CD14-positive monocyte (primary cell): Measurements from ENCODE around the gene KCNQ1. TPM values are rescaled to one million over a fixed set of nuclear protein-coding genes. Genes with fewer than 3 reads are reported as not detected.

Experiments used
- DNase-seq, 3 donors: peaks; one replicate each; pipeline ENCODE4 v3.0.0-alpha.2; 2011 to 2022
- H2AFZ ChIP-seq: 2 replicates; pipeline ENCODE4 v1.6.0; 2012; ENCODE audit warnings: mild to moderate bottlenecking, low read depth, low read length, inconsistent platforms; ENCODE audit not compliant: insufficient read depth, poor library complexity, severe bottlenecking
- H3K27ac ChIP-seq, 2 donors: 1 replicate in 1 of 2; 2 replicates in 1 of 2; pipeline ENCODE4 v1.5.1; 2012 to 2013; ENCODE audit warnings: low read length in 2 of 2, control low read depth in 1 of 2, inconsistent platforms in 1 of 2, low read depth in 1 of 2, mild to moderate bottlenecking in 1 of 2
- H3K27me3 ChIP-seq, 2 donors: one replicate each; pipeline versions ENCODE4 v1.6.0 to v1.6.1; 2011 to 2013; ENCODE audit warnings: low read length in 2 of 2; ENCODE audit not compliant: control insufficient read depth in 2 of 2, insufficient read depth in 2 of 2
- H3K36me3 ChIP-seq, 2 donors: replicated peaks in 1 of 2; 1 replicate in 1 of 2; 2 replicates in 1 of 2; pipeline versions ENCODE4 v1.5.1 to v1.6.1; 2012 to 2013; ENCODE audit warnings: low read length in 2 of 2, control low read depth in 1 of 2, inconsistent platforms in 1 of 2, mild to moderate bottlenecking in 1 of 2; ENCODE audit not compliant: insufficient read depth in 2 of 2, control insufficient read depth in 1 of 2
- H3K4me1 ChIP-seq, 2 donors: 1 replicate in 1 of 2; 2 replicates in 1 of 2; pipeline versions ENCODE4 v1.5.1 to v1.6.1; 2012 to 2013; ENCODE audit warnings: low read length in 2 of 2, control low read depth in 1 of 2, inconsistent platforms in 1 of 2, mild to moderate bottlenecking in 1 of 2, moderate library complexity in 1 of 2; ENCODE audit not compliant: insufficient read depth in 2 of 2, control insufficient read depth in 1 of 2
- H3K4me2 ChIP-seq: replicated peaks from 2 replicates; pipeline ENCODE3; 2012; ENCODE audit warnings: low read length, moderate library complexity, mild to moderate bottlenecking; ENCODE audit not compliant: poor library complexity, severe bottlenecking; ENCODE audit errors: extremely low read depth
- H3K4me3 ChIP-seq, 3 experiments: fragments of 200-600 bp in 1 of 3; sonication (generic) in 1 of 3; replicated peaks in 1 of 3; 1 replicate in 2 of 3; 2 replicates in 1 of 3; pipeline ENCODE4 v1.5.1; 2011 to 2013; ENCODE audit warnings: low read length in 3 of 3, mild to moderate bottlenecking in 3 of 3, control low read depth in 2 of 3, low read depth in 2 of 3, inconsistent platforms in 1 of 3, moderate library complexity in 1 of 3
- H3K79me2 ChIP-seq: 2 replicates; pipeline ENCODE4 v1.6.0; 2012; ENCODE audit warnings: mild to moderate bottlenecking, control low read depth, inconsistent platforms, low read length, moderate library complexity; ENCODE audit not compliant: insufficient read depth
- H3K9ac ChIP-seq: 2 replicates; pipeline ENCODE4 v1.6.0; 2017; ENCODE audit warnings: low read length, mild to moderate bottlenecking; ENCODE audit not compliant: insufficient read depth, poor library complexity, severe bottlenecking
- H3K9me3 ChIP-seq, 2 donors: replicated peaks in 1 of 2; 1 replicate in 1 of 2; 2 replicates in 1 of 2; pipeline versions ENCODE4 v1.5.1 to v1.6.1; 2012 to 2013; ENCODE audit warnings: low read length in 2 of 2, control low read depth in 1 of 2; ENCODE audit not compliant: control insufficient read depth in 1 of 2, insufficient read depth in 1 of 2
- H4K20me1 ChIP-seq: 2 replicates; pipeline ENCODE4 v1.6.0; 2012; ENCODE audit warnings: mild to moderate bottlenecking, low read length, control low read depth, moderate library complexity; ENCODE audit not compliant: insufficient read depth
- H3K27ac Mint-ChIP-seq, 7 donors: one replicate each; pipeline ENCODE4 v1.8.0; 2020; ENCODE audit warnings: mild to moderate bottlenecking in 7 of 7, mixed read lengths in 7 of 7, moderate library complexity in 6 of 7, inconsistent platforms in 2 of 7
- H3K27me3 Mint-ChIP-seq, 3 donors: one replicate each; pipeline ENCODE4 v1.8.0; 2021 to 2022; ENCODE audit warnings: low read depth in 3 of 3, mild to moderate bottlenecking in 3 of 3, mixed read lengths in 3 of 3, moderate library complexity in 3 of 3, inconsistent platforms in 1 of 3
- H3K36me3 Mint-ChIP-seq, 2 donors: one replicate each; pipeline ENCODE4 v1.8.0; 2020; ENCODE audit warnings: mixed read lengths in 2 of 2, inconsistent platforms in 1 of 2, mild to moderate bottlenecking in 1 of 2
- H3K4me1 Mint-ChIP-seq: one replicate; pipeline ENCODE4 v1.8.0; 2020; ENCODE audit warnings: mild to moderate bottlenecking, mixed read lengths
- H3K4me3 Mint-ChIP-seq, 2 donors: one replicate each; pipeline ENCODE4 v1.8.0; 2020; ENCODE audit warnings: mild to moderate bottlenecking in 2 of 2, mixed read lengths in 2 of 2, moderate library complexity in 1 of 2
- H3K9me3 Mint-ChIP-seq, 7 donors: one replicate each; pipeline ENCODE4 v1.8.0; 2020 to 2022; ENCODE audit warnings: mixed read lengths in 7 of 7, mild to moderate bottlenecking in 6 of 7, moderate library complexity in 6 of 7, inconsistent platforms in 2 of 7
- WGBS: methylation state at CpG from one replicate; pipeline ENCODE4 v1.1.5; 2013; ENCODE audit warnings: missing lambda C conversion rate; ENCODE audit not compliant: insufficient coverage; 5-methylcytosine and 5-hydroxymethylcytosine counted together
- intact Hi-C, 2 donors: fragments of 100-400 bp; cut with micrococcal nuclease; formaldehyde crosslinking; loops; one replicate each; pipeline versions ENCODE4 v1.15.0 to v1.15.1; 2023
- polyA plus RNA-seq, 3 donors: library from polyadenylated mRNA; depleted of rRNA in 1 of 3; unstranded in 2 of 3; stranded (reverse) in 1 of 3; fragments of 300-500 nt in 2 of 3; fragments of >200 nt in 1 of 3; fragmentation: Illumina TruSeq in 2 of 3; gene quantifications; 1 replicate in 2 of 3; 2 replicates in 1 of 3; pipeline ENCODE4 v1.2.3, GENCODE V29; 2012 to 2021
- TF ChIP-seq, protein P1 (sequence below): fragments of 200-600 bp; IDR thresholded peaks from one replicate; pipeline ENCODE4 v1.8.0; 2022; ENCODE audit warnings: antibody characterized with exemption, mild to moderate bottlenecking

Gene KCNQ1
- polyA plus RNA-seq, 3 donors = 14.9 to 31.8 (median 21.6) TPM

DNA sequence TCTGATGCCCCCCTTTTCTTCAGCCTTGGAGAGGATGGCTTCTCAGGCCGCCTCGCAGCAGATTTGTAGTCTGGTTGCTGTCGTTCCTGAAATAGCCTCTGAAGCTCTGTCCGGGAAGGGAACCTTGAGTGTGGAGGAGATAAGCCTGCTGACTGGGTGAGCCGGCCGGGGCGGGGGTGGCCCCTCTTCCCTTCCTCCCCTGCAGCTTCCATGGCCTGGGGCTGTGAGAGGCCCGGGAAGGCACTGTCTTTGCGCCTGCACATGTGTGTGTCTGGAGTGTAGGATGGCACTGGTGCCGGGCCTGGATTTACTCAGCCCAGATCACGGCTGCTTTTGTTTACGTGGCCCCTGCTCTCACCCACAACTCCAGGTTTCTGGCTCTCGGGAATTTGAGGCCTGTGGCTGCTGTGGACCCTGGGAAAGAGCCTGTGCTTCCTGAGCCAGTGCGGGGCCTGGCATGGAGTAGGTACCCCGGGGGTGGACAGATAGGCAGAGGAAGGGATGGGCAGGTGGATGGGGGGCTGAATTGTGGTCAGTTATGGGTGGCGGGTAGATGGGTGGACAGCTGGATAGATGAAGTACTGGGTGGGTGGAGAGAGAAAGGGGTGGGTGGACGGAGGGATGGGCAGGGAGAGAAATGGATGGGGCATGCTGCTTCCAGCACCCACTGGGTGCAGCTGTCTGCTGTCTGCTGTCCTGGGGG, 16.6 kb downstream of the KCNQ1 start:
- Histone ChIP-seq H4K20me1 (peaks cover 100% of the 10 kb centered on the region), H3K27ac (no peak overlapping the region), H3K4me2 (no peak overlapping the region), H2AFZ (no peak overlapping the region), H3K9ac (no peak overlapping the region), H3K36me3 (no peaks in the 10 kb centered on the region), H3K27me3 (no peaks in the 10 kb centered on the region), H3K9me3 (no peaks in the 10 kb centered on the region), H3K4me1 (peaks cover 6 to 12% of the 10 kb centered on the region in 2 donors), H3K79me2 (peaks cover 63% of the 10 kb centered on the region), H3K4me3 (no peak overlapping the region)
- peaks cover 1 to 2% (median 1%) of the 10 kb centered on the region in 3 donors for H3K27me3 Mint-ChIP-seq
- peak overlapping the region in 1 of 7 donors; percentile 25 for H3K27ac Mint-ChIP-seq
- H3K9me3 Mint-ChIP-seq = no peaks in the 10 kb centered on the region
- H3K36me3 Mint-ChIP-seq = peaks cover 22 to 31% of the 10 kb centered on the region in 2 donors
- intact Hi-C loops = no loop called here
- TF ChIP-seq, protein P1, sequence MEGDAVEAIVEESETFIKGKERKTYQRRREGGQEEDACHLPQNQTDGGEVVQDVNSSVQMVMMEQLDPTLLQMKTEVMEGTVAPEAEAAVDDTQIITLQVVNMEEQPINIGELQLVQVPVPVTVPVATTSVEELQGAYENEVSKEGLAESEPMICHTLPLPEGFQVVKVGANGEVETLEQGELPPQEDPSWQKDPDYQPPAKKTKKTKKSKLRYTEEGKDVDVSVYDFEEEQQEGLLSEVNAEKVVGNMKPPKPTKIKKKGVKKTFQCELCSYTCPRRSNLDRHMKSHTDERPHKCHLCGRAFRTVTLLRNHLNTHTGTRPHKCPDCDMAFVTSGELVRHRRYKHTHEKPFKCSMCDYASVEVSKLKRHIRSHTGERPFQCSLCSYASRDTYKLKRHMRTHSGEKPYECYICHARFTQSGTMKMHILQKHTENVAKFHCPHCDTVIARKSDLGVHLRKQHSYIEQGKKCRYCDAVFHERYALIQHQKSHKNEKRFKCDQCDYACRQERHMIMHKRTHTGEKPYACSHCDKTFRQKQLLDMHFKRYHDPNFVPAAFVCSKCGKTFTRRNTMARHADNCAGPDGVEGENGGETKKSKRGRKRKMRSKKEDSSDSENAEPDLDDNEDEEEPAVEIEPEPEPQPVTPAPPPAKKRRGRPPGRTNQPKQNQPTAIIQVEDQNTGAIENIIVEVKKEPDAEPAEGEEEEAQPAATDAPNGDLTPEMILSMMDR = no peak
- H3K4me3 Mint-ChIP-seq = no peak overlapping the region
- H3K4me1 Mint-ChIP-seq = peaks cover 27% of the 10 kb centered on the region
- no peak for DNase-seq
- WGBS = 98% methylated on average over 8 of the region's 17 CpGs

- H3K27ac Mint-ChIP-seq = peak overlapping the region in 3 of 7 donors; percentile 31 to 74 (median 64)
- no peak overlapping the region for H3K4me2 ChIP-seq
- no peak overlapping the region for H3K27ac ChIP-seq
- no peak for DNase-seq
- intact Hi-C loops = no loop called here
- H3K27me3 ChIP-seq = no peaks in the 10 kb centered on the region
- no peak overlapping the region for H3K9ac ChIP-seq
- H3K27me3 Mint-ChIP-seq = peaks cover 1 to 4% (median 3%) of the 10 kb centered on the region in 3 donors
- peaks cover 13 to 18% of the 10 kb centered on the region in 2 donors for H3K4me1 ChIP-seq
- TF ChIP-seq, protein P1 = no peak
- WGBS = 96% methylated on average over 14 of the region's 14 CpGs
- H3K36me3 ChIP-seq = no peaks in the 10 kb centered on the region
- H3K4me3 Mint-ChIP-seq = no peak overlapping the region
- peaks cover 33% of the 10 kb centered on the region for H3K4me1 Mint-ChIP-seq
- peaks cover 100% of the 10 kb centered on the region for H4K20me1 ChIP-seq
- no peak overlapping the region for H2AFZ ChIP-seq
- no peaks in the 10 kb centered on the region for H3K9me3 Mint-ChIP-seq
- H3K4me3 ChIP-seq = no peak overlapping the region
- H3K79me2 ChIP-seq = peaks cover 69% of the 10 kb centered on the region
- H3K36me3 Mint-ChIP-seq = peaks cover 22 to 31% of the 10 kb centered on the region in 2 donors
- no peaks in the 10 kb centered on the region for H3K9me3 ChIP-seq
Observed at GRCh38 chr11:2461956-2462542, 17.2 kb downstream of the KCNQ1 start.
